RWPE2 (cell line): ENCODE results near the gene CEP128.

Experiments used
- ATAC-seq: fragments of 200-7000 bp; cut with Tn5 transposase; 3 replicates; pipeline ENCODE4 v1.9.1; 2021; ENCODE audit warnings: low read depth
- DNase-seq: peaks from one replicate; pipeline ENCODE4 v3.0.0-alpha.2; 2020; ENCODE audit warnings: low spot score
- H3K27ac ChIP-seq: fragments of 450-650 bp; 2 replicates; pipeline ENCODE4 v1.5.1; 2017; ENCODE audit warnings: mild to moderate bottlenecking; ENCODE audit not compliant: poor library complexity, severe bottlenecking
- H3K27me3 ChIP-seq: fragments of 250-450 bp; sonication (Bioruptor Pico); 2 replicates; pipeline ENCODE4 v1.5.1; 2021; ENCODE audit warnings: mild to moderate bottlenecking, moderate library complexity; ENCODE audit not compliant: insufficient read depth, poor library complexity, severe bottlenecking
- H3K36me3 ChIP-seq: fragments of 250-450 bp; sonication (Bioruptor Pico); 2 replicates; pipeline ENCODE4 v1.5.1; 2020; ENCODE audit warnings: low read depth, mild to moderate bottlenecking, moderate library complexity
- H3K4me1 ChIP-seq: fragments of 250-450 bp; sonication (Bioruptor Pico); 2 replicates; pipeline ENCODE4 v1.5.1; 2021; ENCODE audit warnings: mild to moderate bottlenecking, moderate library complexity; ENCODE audit not compliant: insufficient read depth, poor library complexity, severe bottlenecking
- H3K4me3 ChIP-seq: fragments of 250-450 bp; sonication (Bioruptor Pico); 2 replicates; pipeline ENCODE4 v1.5.1; 2021; ENCODE audit warnings: mild to moderate bottlenecking, moderate library complexity; ENCODE audit not compliant: severe bottlenecking
- H3K9me3 ChIP-seq: fragments of 250-450 bp; sonication (Bioruptor Pico); 2 replicates; pipeline ENCODE4 v1.5.1; 2021; ENCODE audit warnings: mild to moderate bottlenecking, moderate library complexity; ENCODE audit not compliant: severe bottlenecking
- TF ChIP-seq, protein P1 (sequence below): fragments of 450-650 bp; IDR thresholded peaks from one replicate; pipeline ENCODE4 v1.5.1; 2017; ENCODE audit warnings: mild to moderate bottlenecking, moderate library complexity; ENCODE audit not compliant: poor library complexity, severe bottlenecking

CEP128 gene

GRCh38 chr14:80493620-80494019, 447.9 kb downstream of the CEP128 start:
- Histone ChIP-seq H3K27ac (no peak overlapping the region), H3K4me1 (no peaks in the 10 kb centered on the region), H3K27me3 (no peaks in the 10 kb centered on the region), H3K36me3 (no peaks in the 10 kb centered on the region), H3K9me3 (no peaks in the 10 kb centered on the region), H3K4me3 (no peak overlapping the region)
- ATAC-seq = no peak
- no peak for DNase-seq
- TF ChIP-seq, protein P1, sequence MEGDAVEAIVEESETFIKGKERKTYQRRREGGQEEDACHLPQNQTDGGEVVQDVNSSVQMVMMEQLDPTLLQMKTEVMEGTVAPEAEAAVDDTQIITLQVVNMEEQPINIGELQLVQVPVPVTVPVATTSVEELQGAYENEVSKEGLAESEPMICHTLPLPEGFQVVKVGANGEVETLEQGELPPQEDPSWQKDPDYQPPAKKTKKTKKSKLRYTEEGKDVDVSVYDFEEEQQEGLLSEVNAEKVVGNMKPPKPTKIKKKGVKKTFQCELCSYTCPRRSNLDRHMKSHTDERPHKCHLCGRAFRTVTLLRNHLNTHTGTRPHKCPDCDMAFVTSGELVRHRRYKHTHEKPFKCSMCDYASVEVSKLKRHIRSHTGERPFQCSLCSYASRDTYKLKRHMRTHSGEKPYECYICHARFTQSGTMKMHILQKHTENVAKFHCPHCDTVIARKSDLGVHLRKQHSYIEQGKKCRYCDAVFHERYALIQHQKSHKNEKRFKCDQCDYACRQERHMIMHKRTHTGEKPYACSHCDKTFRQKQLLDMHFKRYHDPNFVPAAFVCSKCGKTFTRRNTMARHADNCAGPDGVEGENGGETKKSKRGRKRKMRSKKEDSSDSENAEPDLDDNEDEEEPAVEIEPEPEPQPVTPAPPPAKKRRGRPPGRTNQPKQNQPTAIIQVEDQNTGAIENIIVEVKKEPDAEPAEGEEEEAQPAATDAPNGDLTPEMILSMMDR = no peak

- DNase-seq (no peak), ATAC-seq (no peak)
- TF ChIP-seq, protein P1 = no peak
- Histone ChIP-seq H3K4me3 (no peak overlapping the region), H3K27ac (no peak overlapping the region), H3K27me3 (no peaks in the 10 kb centered on the region), H3K9me3 (no peaks in the 10 kb centered on the region), H3K36me3 (no peaks in the 10 kb centered on the region), H3K4me1 (no peaks in the 10 kb centered on the region)
Measured at GRCh38 chr14:80491650-80492049, 449.9 kb downstream of the CEP128 start.

DNA sequence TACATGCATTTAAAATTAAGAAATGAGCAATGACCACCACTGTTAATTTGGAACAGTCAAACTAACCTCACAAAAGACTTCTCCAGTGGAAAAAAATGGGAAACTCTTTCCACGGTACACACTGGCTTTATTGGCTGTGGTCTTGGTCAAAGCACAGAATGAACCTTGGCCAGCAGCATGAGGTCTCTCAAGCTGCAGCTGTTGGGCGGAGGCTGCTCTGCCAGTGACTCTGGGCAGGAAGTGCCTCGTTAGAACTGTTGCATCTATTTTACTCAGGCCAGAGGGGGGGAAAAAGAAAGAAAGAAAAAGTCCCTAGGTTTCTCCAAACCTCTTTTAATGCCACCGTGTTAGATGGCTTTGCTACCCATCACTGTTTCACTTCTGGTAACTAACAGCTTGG, 450.4 kb downstream of the CEP128 start:
- H3K27me3 ChIP-seq = no peaks in the 10 kb centered on the region
- no peak overlapping the region for H3K27ac ChIP-seq
- H3K36me3 ChIP-seq = no peaks in the 10 kb centered on the region
- no peak overlapping the region for H3K4me3 ChIP-seq
- DNase-seq (no peak), ATAC-seq (no peak)
- TF ChIP-seq, protein P1 = no peak
- H3K4me1 ChIP-seq = no peaks in the 10 kb centered on the region
- H3K9me3 ChIP-seq = no peaks in the 10 kb centered on the region

- ATAC-seq = no peak
- TF ChIP-seq, protein P1 = no peak
- Histone ChIP-seq H3K27me3 (no peaks in the 10 kb centered on the region), H3K27ac (no peak overlapping the region), H3K4me3 (no peak overlapping the region), H3K4me1 (no peaks in the 10 kb centered on the region), H3K9me3 (no peaks in the 10 kb centered on the region), H3K36me3 (no peaks in the 10 kb centered on the region)
- no peak for DNase-seq
Measured at GRCh38 chr14:80489513-80489912, 452.0 kb downstream of the CEP128 start.

DNA sequence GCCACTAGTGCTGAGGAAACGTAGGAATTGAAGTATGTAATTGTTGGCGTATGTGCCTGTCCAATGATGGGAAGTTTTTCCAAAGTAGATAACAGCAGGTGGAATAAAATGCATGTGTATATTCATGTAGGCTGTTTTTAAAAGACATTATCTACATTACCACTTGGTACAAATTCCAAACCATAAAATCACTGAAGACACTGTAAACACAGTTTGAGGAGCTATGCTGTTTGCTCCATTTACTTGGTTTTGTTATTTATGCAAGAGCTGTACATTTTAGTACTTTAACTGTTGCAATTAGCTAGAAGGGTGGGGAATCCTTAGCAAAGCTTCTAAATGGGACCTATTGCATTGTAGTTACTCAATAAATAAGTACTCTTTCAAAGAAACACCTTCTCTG, 455.8 kb downstream of the CEP128 start:
- H3K36me3 ChIP-seq = no peaks in the 10 kb centered on the region
- H3K9me3 ChIP-seq = no peaks in the 10 kb centered on the region
- TF ChIP-seq, protein P1 = no peak
- DNase-seq (no peak), ATAC-seq (no peak)
- no peaks in the 10 kb centered on the region for H3K27me3 ChIP-seq
- no peaks in the 10 kb centered on the region for H3K4me1 ChIP-seq
- H3K27ac ChIP-seq = no peak overlapping the region
- no peak overlapping the region for H3K4me3 ChIP-seq
